Heart left ventricle (tissue), 16 donors: ENCODE measurements around the gene PIP4K2A. TPM values are rescaled to one million over a fixed set of nuclear protein-coding genes. Genes with fewer than 3 reads are reported as not detected.
A peak's percentile ranks its signal among the peaks of the same experiment; 100 is the strongest.

Source experiments
- ATAC-seq, 4 donors: fragments of 200-7000 bp; cut with Tn5 transposase; one replicate each; pipeline ENCODE4 v1.9.1; 2020 to 2022; ENCODE audit warnings: moderate library complexity in 4 of 4, mild to moderate bottlenecking in 3 of 4, moderate number of reproducible peaks in 1 of 4
- DNase-seq, 5 donors: peaks; one replicate each; pipeline ENCODE4 v3.0.0-alpha.2; 2020
- H3K27ac ChIP-seq, 12 donors: fragments of 200-600 bp; sonication (generic) in 4 of 12; one replicate each; pipeline versions ENCODE4 v1.5.0 to v1.8.0; 2016 to 2022; ENCODE audit warnings: mild to moderate bottlenecking in 2 of 12
- H3K27me3 ChIP-seq, 9 donors: fragments of 200-600 bp; sonication (generic) in 2 of 9; one replicate each; pipeline versions ENCODE4 v1.5.1 to v1.8.0; 2016 to 2022; ENCODE audit warnings: mild to moderate bottlenecking in 3 of 9
- H3K36me3 ChIP-seq, 9 donors: fragments of 200-600 bp; sonication (generic) in 2 of 9; one replicate each; pipeline versions ENCODE4 v1.5.0 to v1.8.0; 2018 to 2022; ENCODE audit warnings: mild to moderate bottlenecking in 2 of 9
- H3K4me1 ChIP-seq, 12 donors: fragments of 200-600 bp; sonication (generic) in 4 of 12; one replicate each; pipeline versions ENCODE4 v1.5.0 to v1.8.0; 2016 to 2022; ENCODE audit warnings: mild to moderate bottlenecking in 3 of 12
- H3K4me3 ChIP-seq, 12 donors: fragments of 200-600 bp; sonication (generic) in 4 of 12; one replicate each; pipeline versions ENCODE4 v1.5.0 to v1.8.0; 2017 to 2022; ENCODE audit warnings: mild to moderate bottlenecking in 9 of 12, moderate library complexity in 4 of 12
- H3K9me3 ChIP-seq, 12 donors: fragments of 200-600 bp; sonication (generic) in 4 of 12; one replicate each; pipeline versions ENCODE4 v1.5.0 to v1.8.0; 2016 to 2022; ENCODE audit warnings: mild to moderate bottlenecking in 1 of 12
- POLR2A ChIP-seq, 2 donors: fragments of 450-650 bp; IDR thresholded peaks; one replicate each; pipeline ENCODE4 v1.6.1; 2017; ENCODE audit warnings: antibody characterized with exemption in 2 of 2, mild to moderate bottlenecking in 2 of 2, moderate library complexity in 2 of 2
- WGBS, 4 donors: extraction: QIAGEN DNeasy Blood & Tissue Kit in 2 of 4; methylation state at CpG; one replicate each; pipeline versions ENCODE4 v1.1.5 to v1.1.7; 2013 to 2018; 5-methylcytosine and 5-hydroxymethylcytosine counted together
- intact Hi-C, 10 donors: fragments of 100-400 bp; cut with DNase I; formaldehyde crosslinking; loops; one replicate each; pipeline versions ENCODE4 v1.11.1 to v1.14.2; 2022
- polyA plus RNA-seq, 2 donors: library from polyadenylated mRNA; stranded (reverse); fragments of 200-250 nt; gene quantifications; one replicate each; pipeline ENCODE4 v1.2.3, GENCODE V29; 2013
- total RNA-seq, 9 donors: library from RNA; depleted of rRNA in 2 of 9; stranded (reverse); fragments of >200 nt in 2 of 9; fragmentation: NEBNext Ultra II Directional in 3 of 9; extraction: Animal tissue kit (Norgen Biotek cat#: 25700) in 3 of 9; gene quantifications; one replicate each; pipeline versions ENCODE4 v1.1.0 to v1.2.4, GENCODE V29; 2016 to 2023
- TF ChIP-seq, protein P1 (sequence below), 12 donors: fragments of 200-600 bp; sonication (generic) in 4 of 12; IDR thresholded peaks; one replicate each; pipeline versions ENCODE4 v1.5.0 to v1.8.0; 2018 to 2022; ENCODE audit warnings: antibody characterized with exemption in 12 of 12, mild to moderate bottlenecking in 5 of 12
- donor health status: ischemic (EF 13 %, LVEDD 7.1; RV severe dilation, severe dysfunction).
- donor health status: healthy with polysubstance abuse.
- donor health status: DM: no; HTN: yes; CAD: no.
- donor health status: DM: no; HTN: no; CAD: no.
- donor health status: ischemic (EF 25% LVEDD 6.9; RV normal size, moderate dysfunction).
- donor health status: ischemic (EF 25% LVEDD 5.7; RV mildly dilated, moderate dysfunction).
- donor health status: healthy.
- donor health status: DM: yes; HTN: yes; CAD: no.
- donor health status: ischemic (EF 35%, LVEDD 5.7; RV mildly dilated, moderate dysfunction).
- donor health status: nonischemic (EF 11% LVEDD 7.7; RV severe dilation, severe dysfunction).
- donor health status: DM: yes; HTN: yes; CAD: no.
- donor health status: PGD.
- donor health status: ischemic (EF 29% LVEDD 5.4; RV normal size, mild dysfunction).
- donor health status: nonischemic (EF 23%, LVEDD 6.1; RV moderate dilation, normal function).

Gene PIP4K2A
- total and polyA plus RNA-seq, 11 donors, result 4.0 to 35.6 (median 12.5) TPM

DNA sequence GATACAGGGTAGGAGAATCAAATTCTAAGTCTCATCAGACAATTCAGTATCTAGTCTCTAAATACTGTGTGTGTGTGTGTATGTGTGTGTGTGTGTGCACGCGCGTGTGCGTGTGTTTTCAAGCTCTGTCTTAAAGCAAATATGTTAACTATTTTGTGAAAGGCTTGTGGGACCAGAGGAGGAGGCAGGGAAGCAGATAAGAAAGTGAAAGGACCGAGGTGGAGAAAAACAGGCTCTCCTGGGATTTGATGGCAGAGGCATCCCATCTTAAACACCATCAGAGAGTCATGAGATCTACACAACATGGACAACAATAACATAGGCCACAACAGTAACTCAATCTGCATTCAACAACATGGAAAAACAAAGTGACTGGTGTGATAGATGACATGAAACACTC, 67.1 kb downstream of the PIP4K2A start:
- H3K4me3 ChIP-seq, result no peak overlapping the region
- no peak for DNase-seq
- peak overlapping the region in 4 of 12 donors; percentile 20 to 76 (median 40) for H3K27ac ChIP-seq
- H3K27me3 ChIP-seq, result no peaks in the 10 kb centered on the region
- H3K36me3 ChIP-seq, result no peaks in the 10 kb centered on the region
- ATAC-seq, result no peak
- no peaks in the 10 kb centered on the region for H3K9me3 ChIP-seq
- 60 to 63% (median 61%) methylated on average over 5 of the region's 5 CpGs for WGBS, 4 donors
- H3K4me1 ChIP-seq, result peaks cover 0 to 93% (median 34%) of the 10 kb centered on the region in 12 donors
- intact Hi-C loops, result no loop called here
- TF ChIP-seq POLR2A (IDR thresholded peaks at IDR 0.05), result no peak
- TF ChIP-seq, protein P1, sequence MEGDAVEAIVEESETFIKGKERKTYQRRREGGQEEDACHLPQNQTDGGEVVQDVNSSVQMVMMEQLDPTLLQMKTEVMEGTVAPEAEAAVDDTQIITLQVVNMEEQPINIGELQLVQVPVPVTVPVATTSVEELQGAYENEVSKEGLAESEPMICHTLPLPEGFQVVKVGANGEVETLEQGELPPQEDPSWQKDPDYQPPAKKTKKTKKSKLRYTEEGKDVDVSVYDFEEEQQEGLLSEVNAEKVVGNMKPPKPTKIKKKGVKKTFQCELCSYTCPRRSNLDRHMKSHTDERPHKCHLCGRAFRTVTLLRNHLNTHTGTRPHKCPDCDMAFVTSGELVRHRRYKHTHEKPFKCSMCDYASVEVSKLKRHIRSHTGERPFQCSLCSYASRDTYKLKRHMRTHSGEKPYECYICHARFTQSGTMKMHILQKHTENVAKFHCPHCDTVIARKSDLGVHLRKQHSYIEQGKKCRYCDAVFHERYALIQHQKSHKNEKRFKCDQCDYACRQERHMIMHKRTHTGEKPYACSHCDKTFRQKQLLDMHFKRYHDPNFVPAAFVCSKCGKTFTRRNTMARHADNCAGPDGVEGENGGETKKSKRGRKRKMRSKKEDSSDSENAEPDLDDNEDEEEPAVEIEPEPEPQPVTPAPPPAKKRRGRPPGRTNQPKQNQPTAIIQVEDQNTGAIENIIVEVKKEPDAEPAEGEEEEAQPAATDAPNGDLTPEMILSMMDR (IDR thresholded peaks at IDR 0.05), result no peak

DNA sequence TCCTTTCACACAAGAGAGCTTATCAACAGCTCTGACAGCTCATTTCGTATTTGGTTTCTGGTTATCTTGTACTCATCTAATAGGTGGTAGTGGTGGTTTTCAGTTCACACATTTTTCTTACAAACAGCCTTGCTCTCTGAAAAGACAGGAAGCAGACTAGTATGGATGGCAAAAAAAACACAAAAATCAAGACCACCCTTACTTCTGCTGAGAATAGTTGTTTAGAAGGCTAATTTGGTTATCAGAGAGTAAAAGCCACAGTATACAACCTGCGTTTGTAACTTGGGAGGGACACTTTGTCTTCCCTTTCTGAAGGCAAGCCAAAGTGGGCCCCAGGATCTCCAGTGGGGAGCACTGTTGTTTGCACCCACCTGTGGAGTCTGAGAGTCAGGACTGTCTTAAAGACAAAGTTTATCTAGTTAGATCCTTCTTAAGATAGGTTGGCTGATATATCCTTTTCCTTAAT, 68.0 kb downstream of the PIP4K2A start:
- ATAC-seq (no peak), DNase-seq (no peak)
- Histone ChIP-seq H3K4me3 (no peak overlapping the region), H3K36me3 (no peaks in the 10 kb centered on the region), H3K9me3 (peaks cover 0 to 1% (median 0%) of the 10 kb centered on the region in 12 donors), H3K27ac (peak overlapping the region in 1 of 12 donors; percentile 76), H3K4me1 (peaks cover 0 to 85% (median 28%) of the 10 kb centered on the region in 12 donors), H3K27me3 (no peaks in the 10 kb centered on the region)
- intact Hi-C loops, result no loop called here
- 69 to 75% (median 70%) methylated on average over 2 of the region's 2 CpGs for WGBS, 4 donors
- TF ChIP-seq, protein P1 (IDR thresholded peaks at IDR 0.05), result no peak
- TF ChIP-seq POLR2A (IDR thresholded peaks at IDR 0.05), result no peak

DNA sequence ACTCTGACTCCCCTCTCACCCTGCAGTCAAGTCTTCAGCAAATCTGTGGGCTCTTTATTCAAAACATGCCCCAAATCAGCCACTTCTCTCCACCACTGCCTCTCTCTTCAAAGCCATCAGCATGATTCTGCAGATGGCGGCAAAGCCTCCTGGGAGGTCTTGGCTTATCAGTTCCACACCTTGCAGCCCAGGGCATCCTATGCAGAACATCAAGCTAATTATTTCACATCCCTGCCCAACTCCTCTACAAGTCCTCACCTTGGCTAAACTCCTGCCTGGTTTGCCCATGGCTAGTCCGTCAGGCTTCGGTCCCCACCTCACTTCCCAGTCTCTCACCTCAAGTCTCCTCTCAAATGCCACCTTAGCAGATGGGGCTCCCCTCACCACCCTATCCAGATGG, 70.2 kb downstream of the PIP4K2A start:
- WGBS, 4 donors, result 78 to 97% (median 88%) methylated on average over 3 of the region's 3 CpGs
- DNase-seq, result no peak
- Histone ChIP-seq H3K36me3 (no peaks in the 10 kb centered on the region), H3K27ac (peak overlapping the region in 1 of 12 donors; percentile 76), H3K4me1 (peaks cover 0 to 63% (median 22%) of the 10 kb centered on the region in 12 donors), H3K4me3 (no peak overlapping the region), H3K9me3 (peaks cover 0 to 7% (median 0%) of the 10 kb centered on the region in 12 donors), H3K27me3 (no peaks in the 10 kb centered on the region)
- TF ChIP-seq POLR2A (IDR thresholded peaks at IDR 0.05), result no peak
- TF ChIP-seq, protein P1 (IDR thresholded peaks at IDR 0.05), result no peak
- no peak for ATAC-seq
- intact Hi-C loops, result no loop called here

DNA sequence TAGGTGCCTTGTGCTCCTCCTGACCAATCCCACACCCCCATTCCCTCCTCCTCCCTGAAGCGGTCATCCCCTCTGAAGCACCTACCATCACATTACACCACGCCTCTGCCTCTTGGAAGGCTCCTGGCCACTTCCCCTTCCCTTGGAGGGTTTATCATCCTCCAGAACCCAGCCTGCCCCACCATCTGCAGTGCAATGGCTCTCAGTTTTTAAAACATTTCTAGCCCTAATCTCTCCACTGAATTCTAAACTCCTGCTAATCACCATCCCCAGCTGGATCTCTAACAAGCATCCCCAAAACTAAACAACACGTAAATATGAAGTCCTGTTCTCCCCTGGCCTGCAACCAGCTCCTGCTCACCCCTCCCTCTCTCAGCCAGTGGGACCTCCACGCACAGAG, 70.6 kb downstream of the PIP4K2A start:
- H3K36me3 ChIP-seq, result no peaks in the 10 kb centered on the region
- H3K4me1 ChIP-seq, result peaks cover 0 to 59% (median 18%) of the 10 kb centered on the region in 12 donors
- intact Hi-C loops, result no loop called here
- H3K9me3 ChIP-seq, result peaks cover 0 to 7% (median 0%) of the 10 kb centered on the region in 12 donors
- ATAC-seq (no peak), DNase-seq (no peak)
- peak overlapping the region in 1 of 12 donors; percentile 76 for H3K27ac ChIP-seq
- WGBS, 4 donors, result 92 to 96% (median 92%) methylated on average over 4 of the region's 4 CpGs
- no peak overlapping the region for H3K4me3 ChIP-seq
- no peaks in the 10 kb centered on the region for H3K27me3 ChIP-seq
- no peak for TF ChIP-seq POLR2A (IDR thresholded peaks at IDR 0.05)
- TF ChIP-seq, protein P1 (IDR thresholded peaks at IDR 0.05), result no peak
